HG03378 (cell line): Measurements from ENCODE around the gene MGLL.

Experiments
- ATAC-seq: cut with Tn5 transposase; IDR thresholded peaks from one replicate; pipeline ENCODE4 v1.9.1; 2021; ENCODE audit warnings: mild to moderate bottlenecking, moderate library complexity; ENCODE audit not compliant: unreplicated experiment

The MGLL gene

DNA sequence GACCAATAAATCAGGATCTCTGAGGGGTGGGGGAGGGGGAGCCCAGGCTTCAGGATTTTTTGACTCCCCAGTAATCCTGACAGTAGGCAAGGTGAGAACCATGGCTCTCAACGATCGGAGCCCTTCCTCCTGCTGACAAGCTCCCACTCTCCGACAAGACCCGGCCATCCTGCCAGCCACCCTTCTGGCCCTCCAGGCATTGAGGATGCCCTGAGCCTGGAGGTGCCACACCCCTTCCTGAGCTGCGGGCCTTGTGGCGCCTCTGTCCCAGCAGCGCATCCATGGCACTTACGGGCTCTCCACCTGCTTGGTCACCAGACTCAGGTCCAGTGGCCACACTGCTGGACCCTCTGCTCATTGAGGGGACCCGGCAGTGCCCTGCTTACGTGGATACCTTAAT is 46.0 kb downstream of the MGLL start:
- no peak for ATAC-seq

DNA sequence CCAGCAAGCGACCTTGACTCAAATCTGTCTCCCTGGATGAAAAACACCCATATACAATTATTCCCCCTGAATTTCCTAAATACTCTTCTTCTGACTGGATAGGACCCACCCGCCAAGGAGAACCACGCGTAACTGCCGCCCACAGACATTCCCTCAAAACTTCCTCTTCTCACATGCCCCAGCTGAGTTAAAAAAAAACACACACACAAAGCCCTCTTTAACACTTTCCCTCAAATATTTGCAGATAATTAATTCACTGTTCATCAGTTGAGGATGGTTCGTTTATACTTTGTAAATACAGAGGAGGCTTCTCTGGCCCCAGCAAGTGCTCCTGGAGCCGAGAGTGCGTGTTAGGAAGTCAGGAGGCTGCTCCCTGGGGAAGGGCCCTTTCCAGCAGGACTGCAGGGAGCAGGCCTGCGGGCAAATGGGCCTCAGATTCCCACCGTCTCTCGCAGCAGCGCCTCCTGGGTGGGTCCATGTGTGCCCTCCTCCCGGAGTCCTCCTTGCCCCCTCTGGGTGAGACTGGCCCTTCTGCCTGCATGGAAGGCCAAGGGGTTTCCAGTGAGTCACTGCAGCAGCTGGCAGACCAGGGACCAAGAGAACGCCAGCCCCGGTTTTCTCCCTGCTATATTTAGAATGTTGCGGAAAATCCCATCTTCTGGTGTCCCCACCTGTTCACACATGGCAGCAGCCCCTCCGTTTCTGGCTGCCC is 46.8 kb downstream of the MGLL start:
- ATAC-seq: no peak

DNA sequence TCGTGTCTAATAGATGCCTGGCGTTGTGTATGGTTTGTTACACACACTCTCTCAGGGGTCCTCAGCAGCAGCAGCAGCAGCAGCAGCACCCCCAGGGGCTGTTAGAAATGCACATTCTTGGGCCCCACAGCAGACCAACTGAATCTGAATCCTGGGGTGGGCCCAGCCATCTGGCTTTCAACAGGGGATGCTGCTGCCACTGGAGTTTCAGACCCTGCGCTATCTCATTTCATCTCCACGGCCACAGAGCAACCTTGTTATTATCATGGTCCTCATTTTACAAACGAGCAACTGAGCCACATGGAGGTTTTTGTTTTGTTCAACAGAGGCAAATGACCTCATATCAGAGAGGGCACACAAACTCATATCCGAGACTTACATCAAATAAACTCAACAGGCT is 47.7 kb downstream of the MGLL start:
- no peak for ATAC-seq

DNA sequence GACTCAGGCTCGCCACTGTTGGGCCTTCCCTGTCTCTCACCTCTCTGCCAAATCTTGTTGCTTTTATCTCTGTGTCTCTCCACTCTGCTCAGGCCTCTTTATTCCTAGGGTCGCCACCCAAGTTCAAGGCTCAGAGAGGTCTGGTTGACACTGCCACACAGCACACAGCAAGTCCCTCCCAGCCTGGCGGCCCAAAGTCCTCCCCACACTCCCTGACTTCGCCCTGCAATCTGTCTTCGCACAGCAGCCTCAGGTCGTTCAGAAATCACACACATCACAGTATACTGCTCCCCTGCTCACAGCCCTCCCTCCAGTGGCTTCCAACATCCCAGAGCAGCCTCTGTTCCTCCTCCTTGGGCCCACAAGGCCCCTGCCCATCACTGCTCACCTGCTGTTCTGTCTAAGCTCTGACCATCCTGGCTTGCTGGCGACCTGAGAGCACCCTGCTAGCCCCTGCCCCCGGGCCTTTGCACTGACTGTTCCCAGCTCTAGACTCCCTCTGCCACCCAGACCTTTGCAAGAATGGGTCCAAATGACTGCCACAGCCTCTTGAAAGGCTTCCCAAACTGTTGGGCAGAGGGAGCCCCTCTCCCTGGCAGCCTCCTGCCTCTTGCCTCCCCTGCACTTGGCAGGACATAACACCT is 48.4 kb downstream of the MGLL start:
- no peak for ATAC-seq

DNA sequence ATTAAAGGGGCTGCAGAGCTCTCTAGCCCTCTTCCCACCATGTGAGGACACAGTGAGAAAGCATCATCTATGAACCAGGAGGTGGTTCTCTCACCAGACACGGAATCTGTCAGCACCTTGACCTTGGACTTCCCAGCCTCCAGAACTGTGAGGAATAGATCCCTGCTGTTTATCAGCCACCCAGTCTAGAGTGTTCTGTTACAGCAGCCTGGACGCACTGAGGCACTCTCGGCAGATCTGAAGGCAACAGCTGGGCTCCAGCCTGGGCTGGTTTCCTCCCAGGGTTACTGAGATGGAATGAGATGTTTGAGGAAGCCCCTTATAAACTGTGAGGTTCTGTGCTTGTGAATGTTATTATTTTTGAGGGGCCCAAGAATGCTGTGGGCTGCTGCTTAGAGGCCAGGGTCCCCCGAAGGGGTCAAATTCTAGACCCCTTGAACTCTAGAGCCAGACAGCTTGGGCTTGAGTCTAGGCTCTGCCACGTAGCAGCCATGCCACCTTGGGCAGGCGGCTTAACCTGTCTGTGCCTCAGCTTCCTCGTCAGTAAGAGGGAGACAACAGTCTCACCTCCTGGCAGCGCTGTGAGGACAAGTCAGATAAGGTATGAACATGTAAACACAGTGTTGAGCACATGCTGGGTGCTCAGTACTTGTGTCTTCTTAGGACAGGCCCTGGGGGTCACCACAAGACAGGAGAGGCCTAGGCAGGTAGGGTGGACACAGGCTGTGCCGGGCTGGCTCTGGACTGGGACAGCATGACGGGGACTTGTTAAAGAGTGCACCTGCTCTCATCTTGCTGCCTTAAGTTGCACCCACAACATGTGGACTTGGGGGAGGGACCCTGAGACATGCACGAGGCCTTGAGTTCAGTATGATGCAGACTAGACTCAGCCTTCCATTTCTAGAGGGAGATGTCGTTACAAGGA is 49.2 kb downstream of the MGLL start:
- no peak for ATAC-seq

DNA sequence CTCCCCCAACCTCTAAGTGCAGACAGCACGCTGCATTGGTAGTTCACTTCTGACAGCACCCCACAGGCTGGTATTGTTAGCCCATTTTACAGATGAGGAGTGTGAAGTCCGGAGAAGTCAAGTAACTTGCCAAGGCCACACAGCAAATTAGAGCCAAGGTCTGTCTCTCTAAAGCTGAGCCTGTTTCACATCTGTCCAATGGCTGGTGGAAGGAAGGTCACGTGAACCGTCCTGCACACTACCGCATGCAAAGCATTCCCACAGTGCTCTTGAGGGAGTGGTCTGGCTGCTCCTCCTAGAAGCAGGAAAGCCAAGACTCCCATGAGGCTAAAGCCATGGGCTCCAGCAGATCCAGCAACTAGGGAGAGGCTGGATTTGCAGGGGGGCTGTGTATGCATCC is 50.0 kb downstream of the MGLL start:
- ATAC-seq: no peak

DNA sequence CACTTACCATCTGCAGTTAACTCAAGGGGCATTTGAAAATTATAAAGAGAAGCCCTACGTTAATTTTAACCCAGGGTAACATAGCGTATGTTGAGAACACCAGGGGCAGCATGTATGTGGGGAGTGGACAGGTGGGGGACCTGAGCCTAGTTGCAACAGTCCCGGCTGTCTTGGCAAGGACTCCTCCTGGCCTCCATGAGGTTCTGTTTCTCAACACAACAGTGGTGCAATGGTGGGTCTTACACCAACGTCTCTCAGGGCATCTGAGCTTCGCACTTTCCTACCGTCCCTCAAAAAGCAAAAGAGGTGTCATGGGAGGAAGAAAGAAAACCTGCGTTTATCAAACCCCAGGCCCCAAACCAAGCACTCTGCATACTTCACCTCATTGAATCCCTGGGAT is 50.6 kb downstream of the MGLL start:
- no peak for ATAC-seq

DNA sequence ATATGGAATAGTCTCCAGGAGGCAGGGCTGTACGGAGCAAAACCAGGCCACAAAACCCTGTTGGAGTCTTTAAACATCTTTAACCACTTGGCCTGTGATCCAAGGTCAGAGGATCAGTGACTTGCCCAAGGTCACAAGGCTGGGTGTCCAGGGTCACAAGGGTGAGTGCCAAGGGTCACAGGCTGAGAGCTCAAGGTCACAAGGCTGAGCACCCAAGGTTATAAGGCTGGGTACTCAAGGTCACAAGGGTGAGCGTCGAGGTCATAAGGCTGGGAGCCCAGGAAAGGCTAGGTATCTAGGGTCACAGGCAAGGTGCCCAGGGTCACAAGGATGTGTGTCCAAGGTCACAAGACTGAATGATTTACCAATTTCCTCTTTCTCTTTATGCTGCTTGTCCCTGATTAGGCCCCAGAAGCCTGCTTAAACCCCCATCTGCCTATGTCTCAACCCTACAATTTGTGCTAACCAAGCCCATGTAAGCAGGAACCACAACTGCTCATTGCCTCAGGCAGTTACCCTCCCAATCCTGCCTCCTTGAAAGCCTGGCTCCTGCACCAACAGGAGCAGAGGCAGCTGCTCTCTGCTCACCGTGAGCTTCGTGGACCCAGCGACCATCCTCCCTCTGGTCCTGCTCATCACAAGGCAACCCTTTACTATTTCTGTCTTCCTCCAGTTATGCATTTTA is 51.5 kb downstream of the MGLL start:
- no peak for ATAC-seq

DNA sequence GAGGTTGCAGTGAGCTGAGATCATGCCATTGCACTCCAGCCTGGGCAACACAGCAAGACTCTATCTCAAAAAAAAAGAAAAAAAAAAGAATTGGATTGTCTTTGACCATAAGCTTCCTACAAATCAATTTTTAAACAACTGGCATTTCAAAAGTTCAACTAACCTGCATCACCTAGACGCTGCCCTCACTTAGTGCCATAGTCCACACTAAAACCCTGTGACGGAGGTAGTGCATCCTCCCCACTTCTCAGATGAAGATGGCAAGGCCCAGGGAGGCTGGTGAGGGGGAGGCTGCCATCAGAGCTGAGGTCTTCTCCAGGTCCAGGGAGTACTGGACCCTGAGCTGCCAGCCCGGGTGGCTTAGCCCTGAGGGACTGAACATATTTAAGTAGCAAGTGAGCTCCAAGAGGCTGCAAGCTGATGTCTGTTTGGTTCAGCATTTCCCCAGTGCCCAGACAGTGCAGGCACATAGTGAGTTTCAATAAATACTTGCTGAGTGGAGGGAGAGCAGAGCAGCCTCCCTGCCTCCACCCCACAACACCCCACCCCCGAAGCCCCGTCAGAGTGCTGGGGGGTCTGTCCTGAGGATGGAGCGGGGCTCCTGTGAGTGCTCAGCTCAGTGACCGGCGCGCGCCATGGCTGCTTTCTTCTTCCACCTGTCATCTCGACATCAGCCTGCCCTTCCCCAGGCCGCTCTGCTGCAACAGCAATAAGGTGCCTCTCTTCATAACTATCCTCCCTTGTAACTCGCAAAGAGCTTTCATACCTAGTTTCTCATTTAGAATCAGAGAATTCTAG is 52.8 kb downstream of the MGLL start:
- no peak for ATAC-seq

DNA sequence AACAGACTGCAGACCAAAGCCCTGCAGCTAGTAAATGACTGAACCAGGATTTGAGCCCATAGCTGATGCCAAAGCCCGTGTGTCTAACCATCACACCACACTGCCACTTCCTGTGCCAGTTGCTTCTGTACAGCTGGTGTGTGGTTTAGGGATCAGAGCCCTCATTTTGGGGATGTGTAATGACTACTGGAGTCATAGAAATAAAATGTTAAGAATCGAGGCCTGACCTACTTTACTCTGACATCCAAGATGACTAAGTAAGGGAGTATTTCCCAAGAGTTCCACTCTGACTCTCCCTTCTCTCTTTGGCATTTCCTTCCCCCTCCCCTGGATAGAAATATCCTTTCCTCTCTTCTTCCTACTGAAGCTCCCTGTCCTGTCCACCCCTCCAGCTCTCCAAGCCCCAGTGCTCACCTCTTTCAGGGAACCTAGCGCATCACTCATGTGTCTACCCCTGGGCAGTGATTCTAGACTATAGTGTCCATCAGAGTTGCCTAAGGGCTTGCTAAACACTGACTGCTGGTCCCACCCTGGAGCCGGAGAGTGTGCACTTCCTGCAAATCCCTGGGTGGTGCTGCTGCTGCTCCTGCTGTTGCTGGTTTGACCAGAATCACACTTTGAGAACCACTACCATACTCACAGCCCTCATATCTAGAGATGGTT is 53.8 kb downstream of the MGLL start:
- ATAC-seq: no peak

DNA sequence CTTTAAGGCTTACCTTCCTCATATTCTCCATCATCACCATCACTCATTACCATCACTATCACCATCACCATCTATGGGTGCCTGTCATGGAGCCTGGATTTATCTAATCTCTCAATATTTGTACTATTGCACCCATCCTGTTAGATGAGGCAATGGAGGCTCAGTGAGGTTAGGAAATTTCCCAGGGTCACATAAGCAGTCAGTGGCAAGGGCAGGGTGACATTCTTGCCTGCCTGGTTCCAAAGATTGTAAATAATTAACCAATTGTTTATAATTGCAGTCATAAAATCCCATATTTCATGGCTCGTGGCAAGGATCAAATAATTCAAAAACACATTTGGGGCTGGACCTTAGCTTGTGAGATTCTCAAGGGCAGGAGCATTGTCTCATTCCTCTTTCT is 55.2 kb downstream of the MGLL start:
- ATAC-seq: no peak

DNA sequence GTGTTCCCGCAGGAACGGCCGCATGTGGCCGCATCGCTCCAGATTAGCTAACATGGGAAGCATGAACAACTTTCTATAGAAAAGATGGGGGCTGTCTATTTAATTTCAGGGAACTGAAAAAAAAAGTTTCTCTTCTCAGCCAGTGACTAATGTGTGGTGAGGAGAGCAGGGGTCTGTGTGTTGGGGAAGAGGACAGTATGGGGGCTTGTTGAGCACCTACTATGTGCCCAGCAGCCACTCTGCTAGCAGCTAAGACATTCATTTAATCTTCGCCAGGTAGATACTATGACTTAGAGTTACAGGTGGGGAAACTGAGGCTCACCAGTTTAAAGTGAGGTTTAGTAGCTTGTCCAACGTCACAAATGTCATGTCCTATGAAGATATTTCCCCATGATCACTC is 56.6 kb downstream of the MGLL start:
- ATAC-seq: no peak

DNA sequence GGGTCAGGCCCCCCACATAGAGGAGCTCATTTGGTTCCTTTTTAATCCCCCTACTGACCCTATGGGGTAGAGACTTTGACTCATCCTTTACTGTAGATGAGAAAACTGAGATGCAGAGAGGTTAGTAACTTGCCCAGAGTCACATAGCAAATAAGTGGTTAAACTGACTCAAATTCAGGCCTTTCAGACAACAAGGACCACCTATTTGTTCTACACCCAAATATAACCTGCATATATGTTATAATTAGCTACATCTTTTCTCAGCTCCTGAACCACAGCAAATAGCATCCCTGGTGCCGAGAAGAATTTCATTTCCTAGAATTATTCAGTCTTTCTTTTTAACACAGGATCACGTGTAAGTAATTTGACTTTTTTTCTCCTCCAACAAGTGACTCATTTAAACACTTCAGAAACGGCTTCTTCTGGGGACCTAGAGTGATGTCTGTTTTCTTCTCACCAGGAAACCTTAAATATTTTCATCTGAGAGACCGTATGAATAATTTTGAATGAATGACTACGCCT is 57.4 kb downstream of the MGLL start:
- ATAC-seq: no peak

DNA sequence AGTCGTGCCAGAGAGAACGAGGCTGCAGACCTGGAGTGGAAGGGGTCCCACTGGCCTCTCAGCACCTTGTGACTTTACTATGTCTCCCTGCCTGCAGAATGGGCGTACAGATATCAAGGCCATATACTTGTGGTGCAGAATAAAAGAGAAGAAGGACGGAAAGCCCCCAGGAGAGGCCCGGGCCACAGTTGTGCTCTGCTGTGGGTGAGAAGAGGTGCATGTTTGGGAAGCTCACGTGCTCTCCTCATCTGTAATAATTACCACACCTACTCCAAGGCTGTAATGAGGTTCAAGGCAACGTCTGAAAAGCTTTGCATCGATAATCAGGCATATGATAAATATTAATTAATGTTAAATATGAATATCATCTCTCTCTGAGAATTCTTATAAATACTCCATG is 58.0 kb downstream of the MGLL start:
- ATAC-seq: no peak

DNA sequence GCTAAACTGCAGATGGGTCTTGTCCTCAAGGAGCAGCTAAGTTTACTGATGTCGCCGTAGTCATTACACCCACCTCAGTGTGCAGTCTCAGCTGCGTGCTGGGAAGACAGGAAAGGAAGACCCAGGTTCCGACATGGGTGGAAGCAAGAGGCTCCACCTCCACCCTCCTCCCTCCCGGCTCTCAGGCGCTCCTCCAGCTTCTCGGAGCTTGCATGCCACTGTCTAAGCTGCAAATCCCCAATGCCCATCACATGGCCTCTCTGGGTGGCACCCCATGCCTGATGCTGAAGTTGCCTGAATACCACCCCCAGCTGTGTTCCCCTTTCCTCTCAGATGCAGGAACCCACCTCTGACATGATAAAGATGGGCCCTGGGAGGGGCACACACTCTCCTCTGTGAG is 58.5 kb downstream of the MGLL start:
- ATAC-seq: no peak

DNA sequence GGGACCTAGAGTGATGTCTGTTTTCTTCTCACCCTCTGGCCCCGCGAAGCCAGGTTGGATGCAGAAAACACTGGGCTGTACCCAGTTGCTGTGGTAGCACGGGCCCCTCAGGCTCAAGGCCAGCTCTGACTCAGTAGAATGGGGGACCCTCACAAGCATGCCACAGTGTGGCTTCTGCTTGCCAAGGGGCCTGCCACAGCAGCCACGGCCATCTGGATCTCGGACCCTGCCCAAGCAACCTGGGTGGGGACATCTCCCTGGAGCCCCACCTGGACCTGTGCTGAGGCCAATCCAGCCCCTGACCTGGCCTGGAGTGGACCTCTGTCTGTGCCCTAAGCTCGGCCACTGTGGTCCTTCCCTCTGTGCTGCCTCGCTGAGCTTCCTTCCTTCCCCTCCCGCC is 59.0 kb downstream of the MGLL start:
- no peak for ATAC-seq

DNA sequence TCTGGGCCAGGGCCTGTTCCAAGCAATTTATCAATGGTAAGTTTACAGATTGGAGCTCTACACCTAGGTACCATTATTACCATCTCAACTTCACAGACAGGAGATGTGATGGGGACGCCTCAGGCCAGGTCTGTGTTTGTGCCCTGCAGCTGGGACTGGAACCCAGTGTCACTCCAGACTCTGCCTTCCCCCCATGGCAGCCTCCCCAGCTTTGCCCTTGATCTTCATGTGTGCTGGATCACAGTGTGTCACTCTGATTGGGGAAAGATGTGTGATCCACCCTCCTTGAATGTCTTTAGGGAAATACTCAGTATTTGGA is 59.6 kb downstream of the MGLL start:
- ATAC-seq: no peak

DNA sequence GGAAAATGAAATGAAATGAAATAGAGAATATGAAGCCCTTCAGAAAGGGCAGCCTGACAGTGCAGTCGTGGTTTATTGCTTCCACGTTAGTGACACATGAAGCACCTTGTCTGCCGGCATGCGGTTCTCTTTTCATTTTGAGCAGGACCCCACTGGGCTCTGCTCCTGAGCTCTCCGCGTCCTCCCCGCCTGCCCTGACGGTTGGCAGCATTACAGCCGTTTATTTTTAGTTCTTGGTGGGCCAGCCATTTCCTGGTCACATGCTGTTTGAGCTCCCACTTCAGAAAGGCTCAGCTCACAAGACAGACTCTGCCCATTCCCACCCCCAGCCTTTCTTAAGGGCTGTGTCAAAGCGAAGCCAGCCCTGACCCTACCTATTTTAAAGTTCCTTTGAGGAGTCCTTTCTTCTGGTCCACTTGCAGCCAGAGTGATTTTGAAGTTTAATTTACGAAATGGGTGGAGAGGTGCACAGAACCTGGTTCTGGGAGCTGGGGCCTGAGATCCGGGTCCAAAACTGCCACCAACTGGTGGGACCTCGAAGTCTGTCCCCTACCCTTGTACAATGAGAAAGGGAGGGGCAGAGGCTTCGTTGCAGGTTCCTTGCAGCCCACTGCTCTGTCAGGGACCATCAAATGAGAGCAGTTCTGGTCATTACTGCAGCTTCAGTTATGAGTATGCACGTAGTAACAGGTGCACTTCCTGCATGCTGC is 60.1 kb downstream of the MGLL start:
- peak; percentile 49 for ATAC-seq

DNA sequence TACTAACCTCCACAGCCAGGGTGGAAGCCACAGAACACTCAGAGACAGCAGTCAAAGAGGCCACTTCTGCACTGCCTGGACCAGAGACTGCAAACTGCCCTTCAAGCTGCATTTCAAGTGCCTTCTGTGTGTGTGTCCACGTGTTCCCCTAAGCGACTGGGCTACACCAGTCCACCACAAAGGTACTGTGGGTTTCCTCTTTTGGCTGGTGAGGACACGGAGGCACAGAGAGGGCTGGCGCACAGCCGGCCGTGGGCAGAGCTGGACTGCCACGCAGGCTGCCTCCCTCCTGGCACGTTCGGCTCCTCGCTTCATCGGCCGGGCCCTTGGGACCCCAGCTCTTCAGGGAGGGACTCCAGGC is 60.9 kb downstream of the MGLL start:
- no peak for ATAC-seq
